ENCODE data around the gene OAS3. TPM values are rescaled to one million over a fixed set of nuclear protein-coding genes. Genes with fewer than 3 reads are reported as not detected.
"Not testable (repeated sequence)": the region's sequence is repeated elsewhere in the genome, so short reads cannot be mapped to it uniquely, and the experiment has no call there.

Gene OAS3
- 34.7 TPM for total RNA-seq
- long read RNA-seq, transcript OAS3-207 (2 exons, 998 nt), result major isoform, 8 of 43 reads
- long read RNA-seq, partial matches to known transcripts, result 28 of 43 reads
- long read RNA-seq, other reads (novel, unspliced or antisense), result 4 of 43 reads

GRCh38 chr12:112937741-112938719, at the start of gene OAS3:
TSS of gene OAS3 (plus strand) at chr12:112938474. CDS start at chr12:112938531, 57 bp downstream.
- peak; percentile 94 for DNase-seq (ENCODE audit: low spot score)

GRCh38 chr12:112891093-112892024, 46.9 kb upstream of the OAS3 start:
- no peak for DNase-seq (ENCODE audit: low spot score)

GRCh38 chr12:112892856-112893255, 45.4 kb upstream of the OAS3 start:
- no peak for DNase-seq (ENCODE audit: low spot score)

GRCh38 chr12:112894128-112894527, 44.1 kb upstream of the OAS3 start:
- DNase-seq (ENCODE audit: low spot score), result no peak

GRCh38 chr12:112898380-112898779, 39.9 kb upstream of the OAS3 start:
- DNase-seq (ENCODE audit: low spot score), result no peak

- no peak for DNase-seq (ENCODE audit: low spot score)
Observed at GRCh38 chr12:112900298-112901145, 37.8 kb upstream of the OAS3 start.

- DNase-seq (ENCODE audit: low spot score), result no peak
Observed at GRCh38 chr12:112901271-112901670, 37.0 kb upstream of the OAS3 start.

- DNase-seq (ENCODE audit: low spot score), result no peak
Observed at GRCh38 chr12:112904571-112904970, 33.7 kb upstream of the OAS3 start.

- DNase-seq (ENCODE audit: low spot score), result no peak
Observed at GRCh38 chr12:112905451-112906089, 32.7 kb upstream of the OAS3 start.

GRCh38 chr12:112906712-112907414, 31.4 kb upstream of the OAS3 start, which contains the start of gene OAS1:
TSS of gene OAS1 (plus strand) at chr12:112906962. CDS start at chr12:112907040, 78 bp downstream.
- DNase-seq (ENCODE audit: low spot score), result no peak

GRCh38 chr12:112907415-112908157, 30.7 kb upstream of the OAS3 start:
- no peak for DNase-seq (ENCODE audit: low spot score)

GRCh38 chr12:112908548-112908947, 29.7 kb upstream of the OAS3 start:
- DNase-seq (ENCODE audit: low spot score), result no peak

- DNase-seq (ENCODE audit: low spot score), result no peak
Observed at GRCh38 chr12:112909693-112910092, 28.6 kb upstream of the OAS3 start.

- DNase-seq (ENCODE audit: low spot score), result no peak
Observed at GRCh38 chr12:112913038-112913688, 25.1 kb upstream of the OAS3 start.

GRCh38 chr12:112913888-112914287, 24.4 kb upstream of the OAS3 start:
- not testable (repeated sequence) for DNase-seq (ENCODE audit: low spot score)

GRCh38 chr12:112916270-112916669, 22.0 kb upstream of the OAS3 start:
- DNase-seq (ENCODE audit: low spot score), result no peak

- DNase-seq (ENCODE audit: low spot score), result no peak
Observed at GRCh38 chr12:112919121-112919520, 19.2 kb upstream of the OAS3 start.

GRCh38 chr12:112924986-112925385, 13.3 kb upstream of the OAS3 start:
- no peak for DNase-seq (ENCODE audit: low spot score)
